Mammary epithelial cell (primary cell): Measurements from ENCODE around the gene ZNF101.
"Not testable (repeated sequence)": the region's sequence is repeated elsewhere in the genome, so short reads cannot be mapped to it uniquely, and the experiment has no call there.

Experiments
- CTCF ChIP-seq, 2 donors: IDR thresholded peaks in 1 of 2; conservative IDR thresholded peaks in 1 of 2; 2 replicates each; pipeline ENCODE4 v1.5.1; 2011 to 2012; ENCODE audit warnings: inconsistent platforms in 2 of 2, low read length in 2 of 2, mild to moderate bottlenecking in 2 of 2, control low read depth in 1 of 2, low read depth in 1 of 2; ENCODE audit not compliant: insufficient read depth in 1 of 2; ENCODE audit errors: extremely low read depth in 1 of 2
- EZH2 ChIP-seq: IDR thresholded peaks from 2 replicates; pipeline ENCODE4 v1.6.1; 2012; ENCODE audit warnings: low read length, inconsistent platforms, borderline replicate concordance

- TF ChIP-seq CTCF (conservative IDR thresholded peaks at IDR 0.05 in 1 of 2, IDR thresholded peaks at IDR 0.05 in 1 of 2; ENCODE audit: extremely low read depth in 1 of 2, insufficient read depth in 1 of 2, low read depth in 1 of 2, low read length in 2 of 2); EZH2: not testable (repeated sequence)
These were observed 31.9 kb downstream of the ZNF101 start for GRCh38 chr19:19700493-19700892.
